C4-2B (cell line): Measurements from ENCODE around the gene VTI1A.

Source experiments
- ZFX ChIP-seq: fragments of 450-650 bp; IDR thresholded peaks from 2 replicates; pipeline ENCODE4 v1.6.1; 2017
- TF ChIP-seq, protein P1 (sequence below): fragments of 450-650 bp; conservative IDR thresholded peaks from 2 replicates; pipeline ENCODE4 v1.5.1; 2017; ENCODE audit warnings: mild to moderate bottlenecking

DNA sequence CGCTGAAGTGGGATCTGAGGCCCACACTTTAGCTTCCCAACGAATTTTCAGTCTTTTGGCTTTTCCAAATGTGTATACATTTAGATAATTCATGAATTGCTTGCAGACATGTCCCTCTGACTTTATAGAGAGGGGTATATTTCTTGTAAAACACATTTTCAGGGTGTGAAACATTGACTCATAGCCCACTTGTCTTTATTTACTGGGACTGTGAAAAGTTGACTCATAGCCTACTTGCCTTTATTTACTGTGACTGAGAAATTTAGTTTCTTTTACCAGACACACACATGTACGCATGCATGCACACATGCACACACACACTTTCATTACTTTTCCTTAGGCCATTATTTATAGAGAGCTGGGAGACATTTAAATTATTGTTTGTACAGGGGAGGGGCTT is 79.1 kb downstream of the VTI1A start:
- TF ChIP-seq, protein P1, sequence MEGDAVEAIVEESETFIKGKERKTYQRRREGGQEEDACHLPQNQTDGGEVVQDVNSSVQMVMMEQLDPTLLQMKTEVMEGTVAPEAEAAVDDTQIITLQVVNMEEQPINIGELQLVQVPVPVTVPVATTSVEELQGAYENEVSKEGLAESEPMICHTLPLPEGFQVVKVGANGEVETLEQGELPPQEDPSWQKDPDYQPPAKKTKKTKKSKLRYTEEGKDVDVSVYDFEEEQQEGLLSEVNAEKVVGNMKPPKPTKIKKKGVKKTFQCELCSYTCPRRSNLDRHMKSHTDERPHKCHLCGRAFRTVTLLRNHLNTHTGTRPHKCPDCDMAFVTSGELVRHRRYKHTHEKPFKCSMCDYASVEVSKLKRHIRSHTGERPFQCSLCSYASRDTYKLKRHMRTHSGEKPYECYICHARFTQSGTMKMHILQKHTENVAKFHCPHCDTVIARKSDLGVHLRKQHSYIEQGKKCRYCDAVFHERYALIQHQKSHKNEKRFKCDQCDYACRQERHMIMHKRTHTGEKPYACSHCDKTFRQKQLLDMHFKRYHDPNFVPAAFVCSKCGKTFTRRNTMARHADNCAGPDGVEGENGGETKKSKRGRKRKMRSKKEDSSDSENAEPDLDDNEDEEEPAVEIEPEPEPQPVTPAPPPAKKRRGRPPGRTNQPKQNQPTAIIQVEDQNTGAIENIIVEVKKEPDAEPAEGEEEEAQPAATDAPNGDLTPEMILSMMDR = no peak
- no peak for TF ChIP-seq ZFX
